ENCODE data around the gene ADD1. TPM values are rescaled to one million over a fixed set of nuclear protein-coding genes. Genes with fewer than 3 reads are reported as not detected.

Gene ADD1
- total RNA-seq, 4 donors from 2014 or later: 253 to 402 (median 311) TPM

DNA sequence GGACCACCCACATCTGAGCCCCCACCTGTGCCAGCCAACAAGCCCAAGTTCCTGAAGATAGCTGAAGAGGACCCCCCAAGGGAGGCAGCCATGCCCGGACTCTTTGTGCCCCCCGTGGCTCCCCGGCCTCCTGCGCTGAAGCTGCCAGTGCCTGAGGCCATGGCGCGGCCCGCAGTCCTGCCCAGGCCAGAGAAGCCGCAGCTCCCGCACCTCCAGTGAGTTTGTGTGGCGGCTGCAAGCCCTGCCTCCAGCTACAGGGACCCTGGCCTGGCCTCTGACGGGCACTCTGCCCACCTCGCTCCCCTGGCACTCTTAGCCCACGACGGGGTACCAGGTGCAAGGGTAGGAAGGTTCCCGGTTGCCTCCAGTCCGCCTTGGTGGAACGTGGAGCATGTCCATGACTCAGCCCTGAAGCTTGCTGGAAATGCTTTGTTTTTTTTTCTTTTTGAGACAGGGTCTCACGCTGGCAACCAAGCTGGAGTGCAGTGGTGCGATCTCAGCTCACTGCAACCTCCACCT is 13.7 kb upstream of the ADD1 start:
- DNase-seq (ENCODE audit: extremely low spot score): no peak
- TF ChIP-seq EP300 (IDR thresholded peaks at IDR 0.05) (no peak), POLR2A (IDR thresholded peaks at IDR 0.05; ENCODE audit: low read depth) (no peak), POLR2AphosphoS5 (IDR thresholded peaks at IDR 0.05) (no peak)
- TF ChIP-seq, protein P1, sequence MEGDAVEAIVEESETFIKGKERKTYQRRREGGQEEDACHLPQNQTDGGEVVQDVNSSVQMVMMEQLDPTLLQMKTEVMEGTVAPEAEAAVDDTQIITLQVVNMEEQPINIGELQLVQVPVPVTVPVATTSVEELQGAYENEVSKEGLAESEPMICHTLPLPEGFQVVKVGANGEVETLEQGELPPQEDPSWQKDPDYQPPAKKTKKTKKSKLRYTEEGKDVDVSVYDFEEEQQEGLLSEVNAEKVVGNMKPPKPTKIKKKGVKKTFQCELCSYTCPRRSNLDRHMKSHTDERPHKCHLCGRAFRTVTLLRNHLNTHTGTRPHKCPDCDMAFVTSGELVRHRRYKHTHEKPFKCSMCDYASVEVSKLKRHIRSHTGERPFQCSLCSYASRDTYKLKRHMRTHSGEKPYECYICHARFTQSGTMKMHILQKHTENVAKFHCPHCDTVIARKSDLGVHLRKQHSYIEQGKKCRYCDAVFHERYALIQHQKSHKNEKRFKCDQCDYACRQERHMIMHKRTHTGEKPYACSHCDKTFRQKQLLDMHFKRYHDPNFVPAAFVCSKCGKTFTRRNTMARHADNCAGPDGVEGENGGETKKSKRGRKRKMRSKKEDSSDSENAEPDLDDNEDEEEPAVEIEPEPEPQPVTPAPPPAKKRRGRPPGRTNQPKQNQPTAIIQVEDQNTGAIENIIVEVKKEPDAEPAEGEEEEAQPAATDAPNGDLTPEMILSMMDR (IDR thresholded peaks at IDR 0.05): no peak
- Histone ChIP-seq H3K4me1 (peaks cover 0 to 9% (median 6%) of the 10 kb centered on the region in 4 donors), H3K27ac (replicated peaks in 1 of 4) (no peak overlapping the region), H3K9me3 (no peaks in the 10 kb centered on the region), H3K36me3 (peaks cover 9 to 94% (median 87%) of the 10 kb centered on the region in 4 donors), H3K27me3 (no peaks in the 10 kb centered on the region), H3K4me3 (no peak overlapping the region)
- intact Hi-C loops (cut with DNase I): no loop called here
- WGBS: 95% methylated on average over 17 of the region's 19 CpGs

DNA sequence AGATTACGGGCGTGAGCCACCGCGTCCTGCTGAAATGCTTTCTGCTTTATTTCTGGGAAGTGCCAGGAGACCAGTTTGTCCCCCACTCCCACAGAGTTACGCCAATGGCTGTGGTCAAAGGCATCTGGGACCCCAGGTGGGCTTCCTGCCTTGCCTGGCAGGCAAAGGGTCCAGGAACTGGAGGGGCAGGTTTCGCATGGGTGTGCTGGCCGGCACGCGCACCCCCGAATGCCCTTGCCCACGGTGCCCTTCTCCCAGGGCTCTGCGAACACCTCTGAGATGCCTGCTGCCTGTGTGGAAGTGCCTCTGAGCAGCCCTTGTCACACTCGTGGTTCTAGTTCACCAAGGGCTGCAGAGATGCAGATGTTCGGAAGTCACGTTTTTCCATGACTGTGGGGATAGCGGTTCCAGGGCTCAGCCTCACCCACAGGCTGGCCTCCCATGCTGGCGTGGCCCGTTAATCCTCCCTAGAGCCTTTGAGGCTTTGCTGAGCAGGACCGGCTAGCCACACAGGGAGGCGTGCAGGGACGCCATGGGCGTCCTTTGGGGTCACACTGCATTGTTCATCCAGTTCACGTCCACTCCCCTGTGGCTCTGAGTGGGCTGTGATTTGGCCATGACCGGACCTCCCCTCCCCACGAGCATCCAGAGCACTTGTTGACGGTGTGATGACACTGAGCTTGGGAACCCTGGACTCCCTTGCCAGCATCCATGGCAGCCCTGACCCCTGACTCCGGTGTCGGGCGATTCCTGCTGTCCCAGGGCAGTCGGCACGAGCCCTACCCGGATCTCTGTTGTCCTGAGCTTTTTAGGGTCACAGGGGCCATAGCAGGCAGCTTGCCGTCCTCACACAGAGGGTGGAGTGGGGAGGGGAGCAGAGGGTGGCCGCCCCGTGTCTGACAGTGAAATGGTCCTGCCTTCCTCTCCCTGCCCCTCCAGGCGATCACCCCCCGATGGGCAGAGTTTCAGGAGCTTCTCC is 12.7 kb upstream of the ADD1 start:
- DNase-seq (ENCODE audit: extremely low spot score): no peak
- H3K9me3 ChIP-seq: no peaks in the 10 kb centered on the region
- no peaks in the 10 kb centered on the region for H3K27me3 ChIP-seq
- peaks cover under 1 to 4% (median 3%) of the 10 kb centered on the region in 4 donors for H3K4me1 ChIP-seq
- intact Hi-C loops (cut with DNase I): no loop called here
- no peak overlapping the region for H3K4me3 ChIP-seq
- no peak overlapping the region for H3K27ac ChIP-seq (replicated peaks in 1 of 4)
- peaks cover 9 to 90% (median 81%) of the 10 kb centered on the region in 4 donors for H3K36me3 ChIP-seq
- TF ChIP-seq EP300 (IDR thresholded peaks at IDR 0.05) (no peak), POLR2AphosphoS5 (IDR thresholded peaks at IDR 0.05) (no peak), POLR2A (IDR thresholded peaks at IDR 0.05; ENCODE audit: low read depth) (no peak)
- TF ChIP-seq, protein P1 (IDR thresholded peaks at IDR 0.05): no peak
- WGBS: 97% methylated on average over 21 of the region's 37 CpGs

DNA sequence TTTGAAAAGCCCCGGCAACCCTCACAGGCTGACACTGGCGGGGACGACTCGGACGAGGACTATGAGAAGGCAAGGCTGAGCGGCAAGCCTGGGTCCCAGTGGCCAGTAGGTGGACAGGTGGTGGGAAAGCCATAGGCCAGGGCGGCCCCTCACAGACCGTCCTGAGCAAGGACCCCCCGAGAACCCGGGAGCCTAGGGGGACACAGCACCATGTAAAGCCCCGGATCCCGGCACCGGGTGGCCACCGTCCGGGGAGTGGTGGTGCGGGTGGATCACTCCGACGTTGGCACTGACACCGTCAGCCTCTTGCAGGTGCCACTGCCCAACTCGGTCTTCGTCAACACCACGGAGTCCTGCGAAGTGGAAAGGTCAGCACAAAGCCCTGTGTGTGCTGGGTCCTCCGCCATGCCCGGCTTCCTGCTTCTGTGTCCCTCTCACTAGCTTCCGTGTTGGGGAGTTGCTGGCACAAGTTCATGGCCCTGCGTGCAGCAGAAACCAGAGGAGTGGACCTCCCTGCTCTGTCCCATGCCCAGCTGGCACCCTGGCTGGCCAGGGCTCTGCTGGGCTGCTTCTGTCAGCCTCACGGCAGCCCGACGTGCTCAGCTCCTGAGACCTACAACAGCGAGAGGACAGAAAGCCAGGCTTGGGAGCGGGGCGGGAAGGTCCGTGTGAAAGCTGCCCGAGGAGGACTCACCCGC is 11.9 kb upstream of the ADD1 start:
- intact Hi-C loops (cut with DNase I): no loop called here
- peaks cover 9 to 93% (median 82%) of the 10 kb centered on the region in 4 donors for H3K36me3 ChIP-seq
- H3K4me1 ChIP-seq: peaks cover 0 to 8% (median 7%) of the 10 kb centered on the region in 4 donors
- H3K27me3 ChIP-seq: no peaks in the 10 kb centered on the region
- TF ChIP-seq POLR2AphosphoS5 (IDR thresholded peaks at IDR 0.05): no peak
- no peak for TF ChIP-seq POLR2A (IDR thresholded peaks at IDR 0.05; ENCODE audit: low read depth)
- TF ChIP-seq, protein P1 (IDR thresholded peaks at IDR 0.05): no peak
- TF ChIP-seq EP300 (IDR thresholded peaks at IDR 0.05): no peak
- H3K9me3 ChIP-seq: no peaks in the 10 kb centered on the region
- H3K27ac ChIP-seq (replicated peaks in 1 of 4): no peak overlapping the region
- 95% methylated on average over 25 of the region's 36 CpGs for WGBS
- no peak for DNase-seq (ENCODE audit: extremely low spot score)
- H3K4me3 ChIP-seq: no peak overlapping the region

DNA sequence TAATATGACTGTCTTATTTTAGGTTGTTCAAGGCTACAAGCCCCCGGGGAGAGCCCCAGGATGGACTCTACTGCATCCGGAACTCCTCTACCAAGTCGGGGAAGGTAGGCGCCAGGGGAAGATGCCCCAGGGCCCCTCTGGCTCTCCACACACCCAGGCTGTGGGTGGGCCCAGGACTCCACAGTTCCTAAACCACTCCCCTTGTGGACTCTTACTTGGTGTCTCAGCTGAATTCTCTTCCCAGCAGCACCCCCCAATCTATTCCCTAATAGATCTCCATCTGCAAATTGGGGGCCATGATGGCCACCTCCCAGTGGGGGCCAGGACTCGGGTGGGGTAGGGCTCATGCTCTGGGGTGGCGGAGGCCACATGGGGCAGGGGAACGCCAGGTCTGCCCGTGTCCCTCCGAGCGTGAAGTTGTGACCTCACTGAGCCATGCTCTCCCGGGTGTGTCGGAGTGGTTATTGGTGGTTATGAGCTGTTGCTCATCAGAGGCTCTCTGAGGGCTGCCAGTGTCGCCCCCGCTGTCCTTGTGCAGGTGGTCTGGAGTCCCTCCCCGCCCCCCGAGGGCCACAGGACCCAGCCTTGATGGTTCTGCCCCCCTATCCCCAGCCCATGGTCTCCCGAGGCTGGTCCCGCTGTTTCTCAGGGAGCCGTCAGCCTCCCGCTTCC is 11.2 kb upstream of the ADD1 start:
- Histone ChIP-seq H3K36me3 (peaks cover 9 to 86% (median 76%) of the 10 kb centered on the region in 4 donors), H3K4me1 (peaks cover 3 to 15% (median 13%) of the 10 kb centered on the region in 4 donors), H3K27me3 (no peaks in the 10 kb centered on the region), H3K27ac (replicated peaks in 1 of 4) (no peak overlapping the region), H3K4me3 (no peak overlapping the region), H3K9me3 (no peaks in the 10 kb centered on the region)
- WGBS: 89% methylated on average over 19 of the region's 20 CpGs
- TF ChIP-seq EP300 (IDR thresholded peaks at IDR 0.05) (no peak), POLR2AphosphoS5 (IDR thresholded peaks at IDR 0.05) (no peak)
- no peak for DNase-seq (ENCODE audit: extremely low spot score)
- intact Hi-C loops (cut with DNase I): no loop called here
